Globus pallidus (tissue), 1 donor: ENCODE measurements around the gene KAZN.

Experiments
- DNase-seq: peaks from one replicate; pipeline ENCODE4 v3.0.0-alpha.2; 2015; ENCODE audit warnings: low spot score

KAZN gene

DNA sequence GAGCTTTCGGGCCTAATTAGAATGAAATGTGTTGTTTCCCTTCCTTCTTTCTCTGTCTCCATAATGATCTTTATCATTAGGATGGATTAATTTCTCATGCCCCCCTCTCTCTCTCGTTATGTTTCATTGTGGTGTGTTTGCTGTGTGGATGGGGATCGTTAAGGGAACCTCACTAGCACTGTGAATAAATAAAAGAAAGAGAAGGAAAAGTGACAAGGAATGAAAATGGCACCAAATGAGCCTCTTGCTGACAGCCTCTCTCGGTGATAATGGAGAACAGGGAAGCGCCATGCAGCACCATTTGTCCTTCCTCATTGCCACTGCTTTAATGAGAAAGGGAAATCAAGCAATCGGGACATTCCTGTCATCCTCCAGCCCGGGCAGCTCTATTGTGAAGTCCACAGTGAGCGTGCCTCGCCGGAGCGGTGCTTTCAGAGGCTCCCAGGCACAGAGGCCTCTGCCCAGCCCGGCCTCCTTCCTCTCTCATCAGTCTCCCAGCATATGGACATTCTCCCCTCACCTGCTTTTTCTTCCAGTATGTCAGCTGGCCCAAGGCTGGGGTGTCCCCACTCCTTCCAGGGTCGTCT, 289.4 kb downstream of the KAZN start:
- no peak for DNase-seq

- DNase-seq = no peak
Observed at GRCh38 chr1:14888374-14888773, 289.9 kb downstream of the KAZN start.

DNA sequence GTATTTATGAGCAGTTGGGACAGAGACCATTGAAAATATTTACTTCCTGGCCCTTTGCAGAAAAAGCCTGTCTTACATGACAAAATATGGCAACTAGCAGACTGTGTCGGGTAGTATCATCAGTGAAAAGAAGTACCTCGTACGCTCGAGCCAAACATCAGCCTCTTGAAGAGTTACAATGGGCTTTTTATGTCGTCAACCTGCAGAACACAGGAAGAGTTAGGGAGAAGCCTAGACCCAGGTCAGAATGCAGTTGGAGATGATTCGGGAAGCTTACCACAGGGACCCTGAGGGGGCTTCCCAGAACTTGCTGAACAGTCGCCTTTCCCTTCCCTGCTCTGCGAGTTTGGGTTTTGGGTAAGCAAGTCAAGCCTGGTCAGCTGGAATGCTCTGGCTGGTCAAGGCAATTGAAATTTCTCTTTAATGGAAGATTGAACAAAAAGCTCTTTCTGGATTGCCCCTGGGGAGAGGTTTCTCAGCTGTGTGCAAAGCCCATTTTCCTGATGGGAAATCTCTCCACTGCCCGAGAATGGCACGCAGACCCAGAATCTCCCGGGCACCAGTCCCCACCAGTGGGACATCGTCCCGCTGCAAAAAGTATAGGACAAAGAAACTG, 291.4 kb downstream of the KAZN start:
- DNase-seq = no peak

DNA sequence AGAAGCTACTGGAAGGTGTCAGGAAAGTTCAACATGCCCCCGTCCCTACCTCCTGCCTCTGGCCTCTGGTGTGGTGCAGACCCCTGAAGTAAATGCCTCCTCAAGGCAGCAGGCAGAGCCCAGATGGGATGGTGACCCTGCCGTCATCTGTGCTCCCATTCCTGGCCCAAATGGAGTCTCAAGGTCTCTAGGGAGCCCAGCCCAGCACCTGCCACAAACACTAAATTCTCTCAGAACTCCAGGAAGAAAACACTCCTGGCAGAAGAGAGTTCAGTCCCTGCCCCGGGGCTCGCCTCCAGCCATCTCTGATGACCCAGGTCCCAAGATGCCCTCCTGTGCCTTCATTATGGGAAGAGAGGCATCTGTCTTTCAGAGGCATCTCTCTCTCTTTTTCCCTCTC, 293.5 kb downstream of the KAZN start:
- no peak for DNase-seq

DNA sequence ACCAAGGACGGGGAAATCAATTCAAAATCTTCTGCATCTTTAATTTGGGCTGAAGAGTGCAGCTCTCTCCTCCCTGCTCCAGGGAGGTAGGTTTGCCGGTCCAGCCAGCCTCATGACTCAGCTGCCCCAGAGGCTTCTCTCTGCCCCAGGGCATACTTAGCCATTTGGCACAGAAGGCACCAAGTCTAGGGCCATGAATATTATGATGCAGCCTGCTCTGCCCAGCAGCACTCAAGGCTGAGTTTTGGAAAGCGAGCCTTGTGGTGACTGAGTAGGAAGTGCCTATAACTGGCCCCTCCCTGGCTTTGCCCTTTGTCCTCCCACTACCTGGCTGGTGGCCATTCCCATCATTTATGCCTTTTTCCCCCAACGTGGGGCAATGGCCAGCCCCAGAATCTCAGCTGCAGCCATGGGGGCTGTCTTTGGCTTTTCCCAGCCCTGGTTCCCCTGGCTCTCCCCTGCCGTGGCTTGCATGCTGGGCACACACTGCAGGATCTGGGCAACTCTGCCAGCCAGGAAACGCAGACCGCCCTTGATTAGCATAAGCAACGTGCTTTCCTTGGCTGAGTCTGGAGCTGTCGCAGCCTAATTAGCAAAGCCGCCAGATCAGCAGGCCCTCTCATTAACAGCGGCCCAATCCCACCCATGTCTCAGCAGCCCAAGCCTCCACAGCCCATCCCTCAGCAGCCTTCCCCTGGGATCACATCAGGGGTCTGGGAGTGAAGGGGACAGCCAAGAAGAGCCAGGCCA, 296.5 kb downstream of the KAZN start:
- DNase-seq = peak; percentile 45

DNA sequence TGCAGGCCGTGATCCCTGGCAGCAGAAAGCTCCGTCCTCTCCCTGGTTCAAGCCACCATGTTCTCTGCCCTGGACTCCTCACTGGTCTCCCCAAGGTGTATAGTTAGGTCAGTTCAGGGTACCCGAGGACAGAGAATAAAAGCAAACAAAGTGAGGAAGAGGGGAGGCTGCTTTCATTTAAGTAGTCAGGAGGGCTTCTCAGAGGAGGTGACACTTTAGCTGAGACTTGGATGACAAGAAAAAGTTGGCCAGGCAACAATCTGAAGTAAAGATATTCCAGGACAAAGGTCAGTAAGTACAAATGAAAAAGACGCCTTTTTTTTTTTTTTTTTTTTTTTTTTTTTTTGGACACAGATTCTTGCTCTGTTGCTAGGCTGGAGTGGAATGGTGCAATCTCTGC, 297.2 kb downstream of the KAZN start:
- no peak for DNase-seq

GRCh38 chr1:14896381-14897079, 298.0 kb downstream of the KAZN start:
- no peak for DNase-seq

DNA sequence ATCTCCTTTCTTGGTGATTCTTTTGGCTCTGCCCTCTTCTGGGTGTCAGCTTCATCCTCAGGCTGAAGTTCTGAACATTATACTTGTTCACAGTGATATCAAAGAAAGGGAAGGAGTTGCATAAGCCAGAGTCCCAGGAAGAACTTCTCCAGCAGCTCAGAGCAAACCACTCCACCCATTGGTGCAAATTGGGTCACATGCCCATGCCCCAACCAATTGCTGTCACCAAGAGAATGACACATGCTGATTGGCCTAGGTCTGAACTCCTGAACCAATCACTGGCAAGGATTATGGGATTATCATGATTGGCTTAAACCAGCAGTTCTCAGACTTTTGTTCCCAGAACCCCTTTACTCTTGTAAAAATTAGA, 298.6 kb downstream of the KAZN start:
- no peak for DNase-seq

DNA sequence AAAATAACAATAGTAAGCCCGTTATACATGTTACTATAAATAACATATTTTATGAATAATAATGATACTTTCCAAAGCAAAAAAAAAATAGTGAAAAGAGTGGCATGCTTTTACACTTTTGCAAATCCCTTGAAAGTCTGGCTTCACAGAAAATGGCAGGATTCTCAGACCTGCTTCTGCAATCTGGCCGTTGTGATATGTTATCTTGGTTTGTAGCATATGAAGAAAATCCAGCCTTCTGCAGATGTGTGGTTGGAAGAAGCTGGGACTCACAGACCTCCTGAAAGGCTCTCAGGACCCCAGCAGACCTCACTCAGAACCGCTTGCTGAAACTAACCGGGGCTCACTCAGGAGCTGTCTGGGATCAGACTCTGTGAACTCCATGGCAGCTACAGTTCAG, 299.1 kb downstream of the KAZN start:
- no peak for DNase-seq

DNA sequence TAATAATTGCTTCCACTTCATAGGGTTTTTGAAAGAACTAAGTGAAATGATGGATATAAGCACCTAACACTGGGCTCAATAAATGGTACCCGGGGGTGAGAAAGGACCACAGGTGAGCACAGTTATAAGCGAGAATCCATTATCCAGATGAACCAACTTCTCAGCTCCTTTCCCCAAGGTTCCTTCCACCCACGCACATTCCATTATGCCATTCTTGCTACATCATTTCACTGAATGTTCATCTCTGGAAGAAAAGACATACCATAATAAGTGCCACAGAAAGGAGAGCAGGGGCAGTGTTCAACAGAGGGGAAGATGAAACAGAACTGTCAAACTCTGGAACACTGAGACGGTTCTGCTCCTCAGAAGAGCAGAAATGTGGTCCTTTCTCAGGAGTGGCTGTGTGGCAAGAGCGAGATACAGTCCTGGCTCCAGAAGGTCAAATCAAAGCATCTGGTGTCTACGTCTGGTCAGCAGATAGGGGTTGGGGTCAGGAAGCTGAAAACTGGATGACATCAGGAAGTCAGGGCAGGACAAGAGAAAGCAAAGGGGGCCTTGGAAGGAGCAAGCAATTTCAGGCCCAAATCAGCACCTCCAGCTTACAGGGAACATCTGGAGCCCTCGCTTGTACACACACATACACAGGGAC, 299.6 kb downstream of the KAZN start:
- no peak for DNase-seq

DNA sequence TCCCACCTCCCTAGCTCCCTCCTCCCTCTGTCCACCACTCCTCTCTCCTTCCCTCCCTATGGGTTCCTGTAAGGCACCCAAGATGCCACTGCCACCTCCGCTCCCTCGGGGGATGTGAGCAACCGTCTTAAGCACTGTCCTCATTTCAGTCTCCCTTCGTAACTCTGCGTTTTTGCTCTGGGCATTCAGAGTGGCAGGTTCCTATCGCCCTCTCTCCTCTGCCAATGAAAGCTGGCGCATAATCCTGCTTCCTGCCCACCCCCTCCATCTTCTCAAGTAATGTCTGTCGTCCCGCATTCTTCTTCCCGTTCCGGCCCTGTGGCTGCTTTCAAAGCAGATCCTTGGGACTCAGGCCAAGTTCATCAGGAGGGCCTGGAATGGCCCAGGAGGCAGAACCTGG, 301.2 kb downstream of the KAZN start:
- DNase-seq = no peak

GRCh38 chr1:14901371-14901954, 303.0 kb downstream of the KAZN start:
- DNase-seq = no peak

- no peak for DNase-seq
Observed at GRCh38 chr1:14903922-14904321, 305.4 kb downstream of the KAZN start.

GRCh38 chr1:14906665-14907064, 308.2 kb downstream of the KAZN start:
- DNase-seq = no peak

DNA sequence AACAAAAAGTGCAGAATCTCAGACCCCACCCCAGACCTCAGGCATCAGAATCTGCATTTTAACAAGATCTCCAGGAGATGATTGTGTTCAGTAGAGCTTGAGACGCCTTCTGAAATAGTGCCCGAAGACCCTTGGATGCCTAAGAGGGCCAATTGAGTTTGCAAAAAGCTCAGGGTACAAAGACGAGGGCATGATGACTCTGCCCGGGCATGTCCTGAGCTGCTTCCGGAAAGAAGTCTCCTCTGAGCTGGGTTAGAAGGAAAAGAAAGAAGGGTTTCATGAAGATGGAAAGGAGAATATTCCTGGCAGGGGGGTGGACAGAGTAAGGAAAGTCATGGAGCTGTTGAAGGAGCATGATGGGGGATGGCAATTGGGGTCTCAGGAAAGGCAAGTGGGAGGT, 308.9 kb downstream of the KAZN start:
- no peak for DNase-seq

DNA sequence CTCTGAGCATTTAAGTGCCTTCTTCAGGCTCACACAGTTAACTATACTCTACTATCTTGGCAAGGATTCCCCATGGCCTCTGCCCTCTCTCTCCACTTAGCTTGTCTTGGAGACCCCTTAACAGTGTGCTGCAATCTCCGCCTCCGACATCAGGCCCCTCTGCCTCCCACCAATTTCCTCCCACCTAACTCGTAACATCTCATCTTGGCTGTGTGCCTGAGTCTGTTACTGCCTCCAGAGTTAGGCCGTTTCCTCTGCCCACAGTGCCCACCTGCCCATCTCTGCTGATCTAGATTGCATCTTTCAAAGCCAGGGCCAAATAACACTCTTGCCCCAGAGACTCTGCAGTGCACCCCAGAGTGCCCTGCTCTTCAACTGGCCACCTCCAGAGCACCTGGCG, 310.8 kb downstream of the KAZN start:
- DNase-seq = no peak

- DNase-seq = no peak
Observed at GRCh38 chr1:14909920-14910460, 311.5 kb downstream of the KAZN start.

GRCh38 chr1:14910984-14911721, 312.7 kb downstream of the KAZN start:
- DNase-seq = no peak

DNA sequence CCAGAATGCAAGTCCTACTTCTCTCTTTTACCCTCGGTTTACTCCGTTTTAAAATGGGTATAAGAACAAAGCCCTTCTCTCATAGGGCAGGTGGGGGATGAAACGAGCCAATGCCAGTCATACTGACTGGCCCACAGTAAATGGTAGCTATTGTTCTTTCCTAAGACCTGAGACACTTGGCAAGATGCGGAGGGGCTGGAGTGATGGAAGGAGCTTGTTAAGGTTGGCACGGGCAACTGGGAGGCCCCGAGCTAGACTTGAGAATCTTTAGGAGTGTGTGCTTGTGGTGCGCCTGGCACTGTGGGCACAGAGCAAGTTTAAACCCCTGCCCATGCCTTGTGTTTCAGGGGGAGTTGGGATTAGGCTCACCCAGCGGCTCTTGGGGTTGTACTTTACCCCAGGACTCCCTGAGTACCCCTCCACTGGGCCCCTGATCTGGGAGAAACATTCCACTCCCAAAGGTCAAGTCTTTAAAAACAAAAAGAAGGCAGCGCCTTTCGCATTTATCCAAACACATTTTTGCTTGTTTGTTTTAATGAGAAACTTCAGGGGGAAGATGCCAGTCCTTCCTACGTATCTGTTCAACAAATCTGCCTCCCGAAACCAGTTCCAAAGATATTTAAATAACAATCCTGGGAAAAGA, 314.5 kb downstream of the KAZN start:
- no peak for DNase-seq

- DNase-seq = no peak
Observed at GRCh38 chr1:14913482-14914177, 315.1 kb downstream of the KAZN start.
